H1 (cell line): ENCODE results near the gene FAT2.

Source experiments
- ATF3 ChIP-seq: IDR thresholded peaks from 2 replicates; pipeline ENCODE4 v1.6.1; 2011; ENCODE audit warnings: low read depth, mild to moderate bottlenecking, low read length; ENCODE audit not compliant: insufficient read depth
- EP300 ChIP-seq, 2 experiments: IDR thresholded peaks; 1 replicate in 1 of 2; 2 replicates in 1 of 2; pipeline ENCODE4 v1.6.1; 2011 to 2012; ENCODE audit warnings: low read depth in 2 of 2, low read length in 2 of 2, mild to moderate bottlenecking in 2 of 2, borderline replicate concordance in 1 of 2, inconsistent platforms in 1 of 2, moderate library complexity in 1 of 2
- FOSL1 ChIP-seq: IDR thresholded peaks from 2 replicates; pipeline ENCODE4 v1.6.1; 2011; ENCODE audit warnings: mild to moderate bottlenecking, low read depth, low read length, moderate library complexity; ENCODE audit not compliant: insufficient read depth
- TF ChIP-seq, protein P1 (sequence below), 3 experiments: IDR thresholded peaks; 1 replicate in 2 of 3; 2 replicates in 1 of 3; pipeline versions ENCODE4 v1.5.1 to v1.6.1; 2011; ENCODE audit warnings: low read length in 3 of 3, mild to moderate bottlenecking in 3 of 3, inconsistent platforms in 2 of 3, low read depth in 1 of 3, moderate library complexity in 1 of 3; ENCODE audit not compliant: insufficient read depth in 1 of 3; ENCODE audit errors: control extremely low read depth in 1 of 3

- TF ChIP-seq, protein P1, sequence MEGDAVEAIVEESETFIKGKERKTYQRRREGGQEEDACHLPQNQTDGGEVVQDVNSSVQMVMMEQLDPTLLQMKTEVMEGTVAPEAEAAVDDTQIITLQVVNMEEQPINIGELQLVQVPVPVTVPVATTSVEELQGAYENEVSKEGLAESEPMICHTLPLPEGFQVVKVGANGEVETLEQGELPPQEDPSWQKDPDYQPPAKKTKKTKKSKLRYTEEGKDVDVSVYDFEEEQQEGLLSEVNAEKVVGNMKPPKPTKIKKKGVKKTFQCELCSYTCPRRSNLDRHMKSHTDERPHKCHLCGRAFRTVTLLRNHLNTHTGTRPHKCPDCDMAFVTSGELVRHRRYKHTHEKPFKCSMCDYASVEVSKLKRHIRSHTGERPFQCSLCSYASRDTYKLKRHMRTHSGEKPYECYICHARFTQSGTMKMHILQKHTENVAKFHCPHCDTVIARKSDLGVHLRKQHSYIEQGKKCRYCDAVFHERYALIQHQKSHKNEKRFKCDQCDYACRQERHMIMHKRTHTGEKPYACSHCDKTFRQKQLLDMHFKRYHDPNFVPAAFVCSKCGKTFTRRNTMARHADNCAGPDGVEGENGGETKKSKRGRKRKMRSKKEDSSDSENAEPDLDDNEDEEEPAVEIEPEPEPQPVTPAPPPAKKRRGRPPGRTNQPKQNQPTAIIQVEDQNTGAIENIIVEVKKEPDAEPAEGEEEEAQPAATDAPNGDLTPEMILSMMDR (IDR thresholded peaks at IDR 0.05; ENCODE audit: control extremely low read depth in 1 of 3, insufficient read depth in 1 of 3, low read depth in 1 of 3, low read length in 3 of 3), result no peak
- TF ChIP-seq EP300 (IDR thresholded peaks at IDR 0.05; ENCODE audit: borderline replicate concordance in 1 of 2, low read depth in 2 of 2, low read length in 2 of 2) (no peak), FOSL1 (no peak), ATF3 (no peak)
Measured at GRCh38 chr5:151580239-151580638, 10.9 kb downstream of the FAT2 start.
